GM18868 (cell line): Measurements from ENCODE around the gene GNLY.
A peak's percentile ranks its signal among the peaks of the same experiment; 100 is the strongest.
"Not testable (repeated sequence)": the region's sequence is repeated elsewhere in the genome, so short reads cannot be mapped to it uniquely, and the experiment has no call there.

Experiments
- ATAC-seq: cut with Tn5 transposase; IDR thresholded peaks from one replicate; pipeline ENCODE4 v1.9.1; 2021; ENCODE audit warnings: mild to moderate bottlenecking, moderate library complexity; ENCODE audit not compliant: unreplicated experiment

GNLY gene

DNA sequence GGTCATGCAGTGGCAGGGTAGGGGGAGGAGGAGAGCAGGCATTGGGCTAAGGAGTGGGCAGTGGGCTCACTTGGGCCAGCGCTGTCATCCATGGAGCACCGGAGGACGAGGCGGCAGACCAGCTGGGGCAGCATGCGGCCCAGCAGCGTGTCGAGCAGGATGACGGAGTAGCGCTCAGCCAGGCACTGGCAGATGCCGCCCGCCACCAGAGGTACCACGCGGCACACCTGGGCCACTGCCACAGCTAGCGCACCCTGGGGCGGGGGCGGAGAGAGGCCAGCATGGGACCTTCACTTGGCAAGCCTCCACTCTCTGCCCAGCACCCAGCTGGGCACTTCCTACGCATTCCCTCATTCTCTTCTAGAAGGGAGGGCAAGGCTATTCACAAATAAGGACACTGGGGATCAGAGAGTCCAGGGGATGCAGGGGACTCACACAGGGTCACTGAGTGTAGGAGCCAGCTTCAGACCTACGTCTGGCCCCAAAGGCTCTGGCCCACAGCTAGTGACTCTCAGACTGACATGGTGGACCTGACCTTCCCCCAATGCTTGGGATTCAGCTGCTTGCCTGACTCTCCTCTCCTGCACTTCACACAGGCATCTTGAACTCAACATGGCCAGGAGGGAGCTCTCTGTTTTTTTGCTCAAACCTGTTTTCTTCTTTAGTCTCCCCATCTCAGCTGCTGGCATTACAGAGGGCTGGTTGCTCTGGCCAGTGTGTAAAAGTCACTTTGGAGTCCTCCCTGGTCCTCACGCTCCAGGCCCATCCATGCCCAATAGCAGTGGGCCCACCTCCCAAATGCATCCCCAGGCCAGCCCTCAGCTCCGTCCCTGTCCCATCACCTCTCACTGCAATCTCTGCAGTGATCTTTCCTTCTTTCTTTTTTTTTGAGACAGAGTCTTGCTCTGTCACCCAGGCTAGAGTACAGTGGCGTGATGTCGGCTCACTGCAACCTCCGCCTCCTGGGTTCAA, 30.3 kb upstream of the GNLY start:
- ATAC-seq, result no peak

DNA sequence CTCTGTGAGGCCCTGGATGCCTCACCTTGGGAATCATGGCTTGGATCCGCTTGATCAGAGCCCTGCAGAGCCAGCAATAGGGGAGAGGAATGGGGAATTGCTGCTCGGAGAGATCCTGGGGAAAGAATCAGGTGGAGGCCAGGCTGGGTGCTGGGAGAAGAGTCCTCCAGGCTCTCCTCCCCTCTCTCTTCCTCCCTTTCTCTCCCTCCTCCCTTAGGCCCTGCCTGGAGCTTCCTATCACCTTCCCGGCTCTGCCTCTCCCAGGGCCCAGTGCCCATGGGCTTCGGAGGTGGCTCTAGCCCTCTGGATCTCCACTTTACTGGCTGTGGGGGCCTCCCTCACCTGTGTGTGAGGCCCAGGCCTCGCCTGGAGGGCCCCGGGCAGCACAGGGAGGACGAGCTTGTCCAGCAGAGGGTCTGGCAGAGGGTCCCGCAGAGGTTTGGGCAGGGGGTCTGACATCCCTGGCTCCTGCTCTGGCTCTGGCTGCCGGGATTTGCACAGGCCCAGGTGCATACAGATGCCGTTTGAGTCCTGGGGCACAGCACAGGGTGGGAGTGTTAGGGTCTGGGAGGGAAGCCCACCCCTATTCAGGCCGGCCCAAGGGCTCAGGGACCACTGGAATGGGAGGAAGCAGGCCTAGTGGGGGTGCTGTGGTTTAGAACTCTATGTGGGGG, 28.8 kb upstream of the GNLY start:
- no peak for ATAC-seq

DNA sequence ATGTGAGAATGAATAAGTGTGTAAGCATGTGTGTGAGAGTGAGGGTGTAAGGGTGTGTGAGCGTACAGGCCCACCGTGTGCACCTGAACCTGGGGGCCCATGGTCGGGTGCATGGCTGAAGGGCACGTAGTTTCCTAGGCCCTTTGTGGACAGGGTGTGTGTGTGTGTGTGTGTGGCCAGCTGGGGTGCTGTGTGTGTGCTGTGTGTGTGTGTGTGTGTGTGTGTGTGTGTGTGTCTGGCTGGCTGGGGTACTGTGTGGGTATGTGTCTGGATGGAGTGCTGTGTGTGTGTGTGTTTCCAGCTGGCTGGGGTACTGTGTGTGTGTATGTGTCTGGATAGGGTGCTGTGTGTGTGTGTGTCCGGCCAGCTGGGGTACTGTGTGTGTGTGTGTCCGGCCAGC, 28.1 kb upstream of the GNLY start:
- ATAC-seq, result no peak

DNA sequence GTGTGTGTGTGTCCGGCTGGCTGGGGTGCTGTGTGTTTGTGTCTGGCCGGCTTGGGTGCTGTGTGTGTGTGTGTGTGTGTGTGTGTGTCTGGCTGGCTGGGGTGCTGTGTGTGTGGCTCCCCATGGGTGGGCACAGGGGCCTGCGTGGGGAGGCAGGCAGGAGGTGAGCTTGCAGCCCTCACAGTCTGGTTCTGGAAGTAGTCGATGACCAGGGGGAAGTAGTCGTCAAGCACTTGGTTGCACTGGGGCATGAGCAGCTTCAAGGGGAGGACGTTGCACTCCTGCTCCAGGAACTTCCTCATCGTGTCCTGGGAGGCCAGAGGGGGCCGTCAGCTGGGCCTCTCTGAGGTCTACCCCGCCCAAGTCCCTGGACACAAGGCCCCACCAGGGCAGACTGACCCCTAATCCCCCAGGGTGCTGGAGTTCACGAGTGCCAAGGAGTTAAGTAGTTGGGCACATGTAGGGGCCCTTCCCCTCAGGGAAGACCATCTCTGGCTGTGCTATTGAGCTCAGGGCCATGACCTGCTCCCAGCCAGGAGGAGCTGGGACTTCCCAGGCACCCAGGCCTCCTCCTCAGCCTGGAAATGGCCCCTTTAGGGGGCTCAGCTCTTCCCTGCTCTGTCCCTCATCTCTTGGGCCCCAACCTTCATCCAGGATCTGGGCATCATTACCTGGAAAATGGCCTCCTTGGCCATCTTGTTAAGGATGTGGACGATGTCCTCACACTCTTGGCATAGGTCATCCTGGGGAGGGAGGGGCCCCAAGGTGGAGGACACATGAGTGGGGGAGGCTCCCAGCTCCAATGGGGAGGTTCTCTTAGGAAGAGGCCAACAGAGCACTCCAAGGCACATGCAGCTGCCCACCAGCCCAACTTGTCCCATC, 27.5 kb upstream of the GNLY start:
- no peak for ATAC-seq

DNA sequence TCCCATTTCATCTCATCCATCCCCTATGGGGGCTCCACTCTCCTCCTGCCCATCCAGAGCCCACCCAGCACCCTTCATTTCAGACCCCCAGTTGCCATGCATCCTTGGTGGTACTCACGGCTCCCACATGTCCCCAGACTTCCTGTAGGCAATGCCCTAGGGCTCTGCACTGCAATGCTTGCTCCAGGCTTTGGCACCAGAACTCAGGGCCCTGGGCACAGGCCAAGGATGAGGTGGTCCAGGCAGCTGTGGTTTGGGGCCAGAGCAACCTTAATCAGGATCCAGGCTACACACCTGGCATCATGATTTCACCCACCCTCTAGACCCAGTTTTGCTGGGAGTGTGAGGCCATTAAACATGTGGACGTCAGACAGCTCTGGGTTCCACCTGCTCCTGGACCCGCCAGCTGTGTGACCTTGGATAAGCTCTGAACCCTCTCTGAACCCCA, 26.6 kb upstream of the GNLY start:
- no peak for ATAC-seq

DNA sequence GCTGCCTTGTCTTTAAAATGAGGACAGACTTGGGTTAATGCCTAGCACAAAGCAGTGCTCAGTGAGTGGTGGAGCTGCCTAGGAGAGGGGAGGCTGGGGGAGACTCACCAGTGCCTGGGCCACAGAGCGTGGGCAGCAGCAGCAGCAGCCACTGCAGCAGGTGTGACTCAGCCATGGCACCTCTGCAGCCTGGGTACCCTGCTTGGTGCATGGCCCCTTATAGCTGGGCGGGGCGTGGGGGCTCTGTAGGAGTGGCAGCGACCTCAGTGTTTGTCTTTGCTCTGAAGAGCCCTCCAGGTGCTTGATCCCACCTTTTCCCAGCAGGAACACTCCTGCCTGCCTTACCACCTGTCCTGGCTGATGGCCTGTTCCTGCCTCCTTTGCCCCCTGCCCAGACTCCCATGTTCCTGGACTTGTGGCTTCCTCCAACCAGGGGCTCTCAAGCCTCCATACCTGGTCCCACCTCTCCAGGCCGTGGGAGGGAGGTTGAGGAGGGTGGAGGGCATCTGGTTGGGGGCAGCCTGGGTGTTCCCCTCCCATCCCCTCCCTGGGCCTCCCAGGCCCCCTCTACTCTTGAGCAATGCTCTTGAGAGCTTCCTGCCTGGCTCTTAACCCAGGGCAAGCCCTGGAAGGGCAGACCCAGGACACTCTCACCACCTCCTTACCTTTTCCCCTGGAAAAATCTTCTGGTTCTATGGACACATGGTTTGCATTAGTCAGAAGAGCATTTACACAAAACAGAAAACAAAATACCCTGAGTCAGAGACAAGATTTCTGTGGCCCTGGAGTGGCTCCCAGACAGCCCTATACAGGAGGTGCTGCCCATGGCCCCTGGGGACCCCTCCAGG, 25.9 kb upstream of the GNLY start, which contains the start of gene SFTPB:
Gene SFTPB (minus strand): TSS at position 191 of the 848 bp plus-strand sequence. CDS start 16 bp downstream, at position 175.
- no peak for ATAC-seq

DNA sequence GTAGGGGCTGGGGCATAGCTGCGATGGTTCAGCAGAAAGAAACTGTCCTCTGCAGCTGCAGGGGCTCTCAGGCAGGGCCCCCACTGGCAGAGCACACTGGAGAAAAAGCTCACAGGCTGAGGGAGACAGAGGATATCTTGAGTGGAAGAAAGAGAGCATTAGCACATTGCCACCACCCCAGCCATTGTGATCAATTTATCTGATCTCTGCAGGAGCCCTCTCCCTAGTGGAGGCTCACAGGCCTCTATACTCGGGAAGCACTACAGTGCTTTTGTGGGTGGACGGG, 25.4 kb upstream of the GNLY start:
- ATAC-seq, result no peak

DNA sequence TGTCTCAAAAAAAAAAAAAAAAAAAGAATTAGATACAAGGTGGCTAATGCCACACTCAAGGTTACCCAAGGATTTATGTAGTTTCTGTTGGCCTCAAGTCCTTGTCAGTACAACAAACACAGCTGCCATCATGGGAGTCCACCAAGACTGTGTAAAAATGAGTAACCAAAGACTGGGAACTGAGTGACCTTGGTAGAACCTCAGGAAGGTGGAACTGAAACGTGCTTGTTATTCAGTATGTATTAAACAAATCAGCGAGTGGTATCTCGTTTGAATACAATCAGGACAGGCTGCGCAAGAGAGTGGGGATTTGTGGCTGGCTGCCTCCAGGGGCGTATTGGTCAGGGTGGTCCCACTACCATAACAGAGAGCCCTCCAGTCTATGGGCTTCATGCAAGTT, 24.6 kb upstream of the GNLY start:
- peak; percentile 69 for ATAC-seq

DNA sequence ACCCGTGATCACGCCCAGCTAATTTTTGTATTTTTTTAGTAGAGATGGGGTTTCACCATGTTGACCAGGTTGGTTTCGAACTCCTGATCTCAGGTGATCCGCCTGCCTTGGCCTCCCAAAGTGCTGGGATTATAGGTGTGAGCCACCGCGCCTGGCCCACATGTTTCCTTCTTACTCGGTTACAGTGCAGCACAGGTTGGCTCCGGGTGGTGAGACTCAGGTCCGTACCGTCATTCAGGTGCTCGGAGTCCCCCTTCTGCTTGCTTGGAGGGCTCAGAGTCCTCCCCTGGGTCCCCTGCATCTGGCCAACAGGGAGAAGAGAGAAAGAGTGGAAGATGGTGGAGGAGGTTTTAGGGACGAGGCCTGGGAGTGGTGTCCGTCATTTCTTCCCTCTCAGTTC, 23.7 kb upstream of the GNLY start:
- ATAC-seq, result not testable (repeated sequence)

DNA sequence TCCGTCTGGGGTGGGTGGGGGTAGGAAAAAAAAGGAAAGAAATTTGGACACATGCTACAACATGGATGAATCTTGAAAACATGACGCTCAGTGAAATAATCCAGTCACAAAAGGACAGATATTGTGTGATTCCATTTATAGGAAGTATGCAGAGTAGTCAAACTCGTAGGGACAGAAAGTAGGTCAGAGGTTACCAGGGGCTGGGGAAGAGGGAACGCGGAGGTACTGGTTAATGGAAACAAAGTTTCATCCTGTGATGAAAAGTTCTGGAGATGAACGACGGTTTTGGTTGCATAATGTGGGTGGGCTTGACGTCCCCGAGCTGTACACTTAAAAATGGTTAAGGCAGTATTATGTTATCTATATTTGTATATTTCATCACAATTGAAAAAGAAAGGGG, 21.7 kb upstream of the GNLY start:
- ATAC-seq, result no peak

DNA sequence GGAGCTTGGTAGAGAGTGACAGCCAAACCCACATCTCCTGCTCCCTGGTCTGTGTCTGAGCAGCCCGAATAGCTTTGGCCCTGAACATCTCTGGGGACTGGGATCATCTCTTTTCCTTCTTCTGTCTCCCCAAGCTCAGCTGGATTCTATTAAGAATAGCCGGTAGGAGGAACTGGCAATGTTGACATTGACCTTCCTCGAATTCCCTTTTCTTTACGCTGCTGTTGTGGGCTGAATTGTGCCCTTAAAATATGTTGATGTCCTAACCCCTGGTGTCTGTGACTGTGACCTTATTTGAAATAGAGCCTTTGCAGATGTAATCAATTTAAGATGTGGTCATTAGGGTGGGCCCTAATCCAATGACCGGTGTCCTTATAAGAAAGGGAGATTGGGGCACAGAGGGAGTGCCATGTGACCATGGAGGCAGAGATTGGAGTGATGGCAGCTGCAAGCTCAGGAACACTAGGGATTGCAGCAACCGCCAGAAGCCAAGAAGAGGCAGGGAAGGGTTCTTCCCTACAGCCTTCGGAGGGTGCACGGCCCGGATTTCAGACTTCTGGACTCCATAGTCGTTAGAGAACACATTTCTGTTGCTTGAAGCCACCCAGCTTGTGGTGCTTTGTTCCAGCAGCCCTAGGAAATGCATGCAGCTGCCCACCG, 20.3 kb upstream of the GNLY start:
- no peak for ATAC-seq

DNA sequence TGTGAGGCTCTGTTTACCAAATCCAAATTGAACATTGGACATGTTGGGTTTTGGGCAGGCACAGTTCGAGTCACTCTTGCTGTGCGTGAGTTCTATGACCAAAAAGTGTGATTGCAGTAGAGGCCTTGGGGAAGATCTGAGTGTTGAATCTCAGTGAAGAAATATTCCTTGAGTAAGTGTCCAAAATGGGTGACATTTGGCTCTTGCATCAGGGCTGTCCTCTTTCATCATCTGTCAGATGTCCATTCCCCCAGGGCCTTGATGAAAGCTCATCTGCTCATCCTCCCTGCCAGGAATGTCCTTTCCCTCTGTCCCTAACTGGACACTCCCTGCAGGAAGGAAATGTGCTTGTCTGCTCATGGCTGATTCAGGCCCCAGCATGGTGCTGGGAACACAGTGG, 19.7 kb upstream of the GNLY start:
- ATAC-seq, result no peak

DNA sequence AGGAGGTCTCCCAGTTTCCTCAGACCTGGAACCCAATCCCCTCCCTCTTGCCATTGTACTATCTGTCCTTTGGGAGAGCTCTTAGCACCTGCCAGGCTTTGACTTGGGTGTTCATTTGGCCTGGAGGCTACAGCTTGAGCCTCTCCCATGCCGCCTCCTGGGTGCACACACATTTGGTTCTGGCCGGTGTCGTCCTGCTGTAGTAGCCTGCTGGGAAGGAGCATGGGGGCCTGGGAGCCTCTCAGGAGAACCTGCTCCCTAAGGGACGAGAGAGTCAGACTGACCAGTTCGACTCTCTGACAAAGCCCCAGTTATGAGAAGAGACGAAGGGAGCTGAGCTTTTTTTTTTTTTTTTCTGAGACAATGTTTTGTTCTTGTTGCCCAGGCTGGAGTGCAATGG, 18.7 kb upstream of the GNLY start:
- no peak for ATAC-seq

DNA sequence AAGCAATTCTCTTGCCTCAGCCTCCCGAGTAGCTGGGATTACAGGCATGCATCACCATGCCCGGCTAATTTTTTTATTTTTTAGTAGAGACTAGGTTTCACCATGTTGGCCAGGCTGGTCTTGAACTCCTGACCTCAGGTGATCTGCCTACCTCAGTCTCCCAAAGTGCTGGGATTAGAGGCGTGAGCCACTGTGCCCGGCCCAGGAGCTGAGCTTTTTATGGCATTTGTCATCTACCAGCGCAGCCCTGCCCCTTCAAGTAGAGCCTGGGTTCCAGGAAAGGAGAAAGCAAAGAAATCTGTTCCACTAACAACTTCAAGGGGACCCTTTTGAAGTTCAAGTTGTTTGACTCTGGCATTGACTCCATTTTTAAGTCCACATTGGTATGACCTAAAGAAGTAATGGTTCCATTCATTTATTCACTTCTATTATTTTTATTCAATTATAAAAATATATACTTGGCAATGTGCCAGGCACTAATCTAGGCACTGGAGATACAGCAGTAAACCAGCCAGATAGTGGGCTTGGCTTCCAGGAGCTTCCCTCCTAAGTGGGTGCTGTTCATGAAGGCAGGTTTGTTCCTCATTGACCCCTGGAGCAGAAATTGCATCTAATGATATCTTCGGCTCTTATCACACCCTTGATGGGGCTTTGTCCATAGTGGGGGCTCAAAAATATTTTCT, 18.2 kb upstream of the GNLY start:
- ATAC-seq, result no peak

DNA sequence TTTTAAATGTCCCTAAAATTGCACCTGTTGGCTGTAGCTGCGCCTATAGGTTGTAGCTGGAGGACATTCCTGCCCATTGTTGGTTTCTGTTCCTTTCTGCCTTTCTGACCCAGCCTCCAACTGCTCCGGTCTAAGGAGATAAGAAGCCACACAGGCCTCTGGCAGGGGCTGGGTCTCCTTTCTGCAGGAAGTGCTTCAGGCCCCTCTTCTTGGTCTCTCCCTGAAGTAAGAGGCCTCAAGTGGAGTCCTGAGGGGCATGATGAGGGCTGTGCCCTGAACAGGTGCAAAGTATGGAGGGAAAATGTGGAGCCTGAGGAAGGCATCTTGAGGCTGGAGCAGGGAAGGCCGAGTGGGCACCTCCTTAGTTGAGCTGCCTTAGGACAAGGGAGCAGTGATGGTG, 15.8 kb upstream of the GNLY start:
- no peak for ATAC-seq

DNA sequence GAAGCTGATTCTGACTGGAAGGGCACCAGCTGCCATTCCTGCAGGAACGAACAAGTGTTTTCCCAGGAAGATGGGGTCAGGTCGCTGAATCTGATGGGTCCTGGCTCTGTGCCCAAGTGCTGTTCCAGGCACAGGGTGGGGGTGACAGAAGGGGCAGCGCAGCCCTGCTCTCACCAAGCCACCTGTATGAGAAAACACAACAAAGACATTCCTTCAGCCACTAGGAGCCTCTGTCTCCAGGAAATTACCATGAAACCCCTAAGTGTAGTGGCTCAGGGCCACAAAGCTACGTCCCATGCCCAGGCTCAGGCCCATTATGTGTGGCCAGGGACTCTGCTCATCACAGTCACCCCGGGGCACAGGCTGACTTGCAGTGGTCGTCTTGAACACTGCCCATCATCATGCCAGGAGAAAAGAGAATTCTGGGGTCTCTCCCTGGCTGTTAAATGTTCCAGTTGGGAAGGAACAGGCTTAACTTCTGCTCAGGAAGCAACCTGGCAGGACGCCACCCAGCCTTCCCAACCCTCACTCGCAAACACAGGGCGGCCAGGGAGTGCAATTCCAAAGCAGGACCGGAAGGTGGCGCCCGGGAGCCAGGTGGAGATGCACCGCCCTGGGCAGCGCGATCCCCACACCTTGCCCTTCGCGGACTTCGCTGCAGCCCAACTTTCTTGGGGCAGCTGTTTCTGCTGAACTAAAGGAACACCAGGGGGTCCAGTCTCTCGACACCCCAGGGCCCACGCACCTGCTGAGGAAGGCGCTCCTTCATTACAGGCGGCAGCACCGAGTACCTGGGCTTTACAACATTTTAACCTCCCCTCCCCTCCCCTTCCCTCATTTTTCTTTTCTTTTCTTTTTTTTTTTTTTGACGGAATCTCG, 15.1 kb upstream of the GNLY start:
- ATAC-seq, result peak; percentile 77

DNA sequence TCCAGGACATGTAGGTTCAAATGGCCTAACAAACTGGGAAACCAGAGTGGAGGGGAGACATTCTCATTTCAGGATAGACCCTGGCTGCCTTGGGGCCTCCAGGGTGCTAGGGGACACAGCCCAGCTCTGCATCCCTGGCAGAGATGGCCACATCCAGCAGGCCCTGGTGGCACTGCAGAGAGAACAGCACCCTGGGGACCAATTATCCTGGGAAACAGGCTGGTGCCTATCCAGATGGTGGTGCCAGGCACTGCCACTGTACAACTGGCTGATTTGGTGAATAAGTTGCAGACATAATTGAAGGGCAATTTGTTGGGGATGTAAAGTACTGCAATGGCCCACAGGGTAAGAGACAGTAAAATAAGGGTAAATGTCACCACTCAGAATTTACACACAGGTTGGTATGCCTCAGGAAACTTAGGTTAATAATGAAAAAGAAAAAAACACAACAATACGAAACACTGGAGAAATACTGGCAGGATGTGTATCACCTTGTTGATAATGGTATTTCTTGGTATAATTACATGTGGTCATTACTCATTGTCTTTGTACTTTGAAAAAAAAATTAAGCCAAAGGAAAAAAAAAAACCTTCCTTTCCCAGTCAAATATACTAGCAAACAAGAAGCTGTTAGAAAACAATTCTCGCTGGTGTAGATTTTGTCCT, 13.3 kb upstream of the GNLY start:
- no peak for ATAC-seq

DNA sequence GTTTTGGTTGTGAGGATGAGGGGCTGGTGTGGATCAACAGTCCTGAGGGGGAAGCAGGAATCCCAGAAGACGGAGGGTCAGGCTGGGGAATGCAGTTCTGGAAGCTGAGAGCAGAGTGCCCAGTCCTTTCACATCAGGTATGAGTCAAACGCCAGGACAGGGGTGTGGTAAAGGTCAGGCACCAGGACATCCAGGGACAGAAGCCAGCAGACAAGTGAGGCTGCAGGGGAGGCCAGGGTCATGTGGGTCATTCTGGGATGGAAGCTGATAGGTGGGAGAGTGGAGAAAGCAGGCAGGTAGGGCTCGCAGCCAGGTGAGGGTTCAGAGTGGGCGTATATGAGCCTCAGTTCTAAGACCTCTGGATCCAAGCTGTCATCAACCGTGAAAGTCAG, 12.8 kb upstream of the GNLY start:
- ATAC-seq, result no peak
